GM23338 (cell line): ENCODE results near the gene TRPM3. TPM values are rescaled to one million over a fixed set of nuclear protein-coding genes. Genes with fewer than 3 reads are reported as not detected.

Experiments used
- ATAC-seq: fragments of 200-7000 bp; cut with Tn5 transposase; 3 replicates; pipeline ENCODE4 v1.9.1; 2020
- DNase-seq: peaks from one replicate; pipeline ENCODE4 v3.0.0-alpha.2; 2015; ENCODE audit warnings: low spot score
- H2AFZ ChIP-seq: fragments of 200-600 bp; sonication (generic); 2 replicates; pipeline ENCODE4 v1.8.0; 2016; ENCODE audit warnings: antibody characterized with exemption, mild to moderate bottlenecking, moderate library complexity
- H3F3A ChIP-seq: fragments of 200-600 bp; sonication (generic); replicated peaks from 2 replicates; pipeline ENCODE4 v1.8.0; 2017; ENCODE audit warnings: antibody characterized with exemption, mixed run types, low read depth
- H3K27ac ChIP-seq: fragments of 200-600 bp; sonication (generic); 2 replicates; pipeline ENCODE4 v1.6.1; 2016; ENCODE audit warnings: low read depth
- H3K27me3 ChIP-seq: fragments of 200-600 bp; sonication (generic); 2 replicates; pipeline ENCODE4 v1.8.0; 2016; ENCODE audit warnings: mild to moderate bottlenecking, mixed run types, moderate library complexity; ENCODE audit not compliant: insufficient read depth
- H3K36me3 ChIP-seq: fragments of 200-600 bp; sonication (generic); 2 replicates; pipeline ENCODE4 v1.8.0; 2016; ENCODE audit warnings: mild to moderate bottlenecking; ENCODE audit not compliant: insufficient read depth
- H3K4me1 ChIP-seq: fragments of 200-600 bp; sonication (generic); 2 replicates; pipeline ENCODE4 v1.8.0; 2016; ENCODE audit warnings: mild to moderate bottlenecking, moderate library complexity; ENCODE audit not compliant: insufficient read depth
- H3K4me2 ChIP-seq: fragments of 200-600 bp; sonication (generic); 2 replicates; pipeline ENCODE4 v1.7.1; 2017; ENCODE audit warnings: mixed run types
- H3K4me3 ChIP-seq: fragments of 200-600 bp; sonication (generic); 2 replicates; pipeline ENCODE4 v1.6.1; 2016; ENCODE audit warnings: mixed run types
- H3K79me2 ChIP-seq: fragments of 200-600 bp; sonication (generic); replicated peaks from 2 replicates; pipeline ENCODE4 v1.8.0; 2017; ENCODE audit warnings: mild to moderate bottlenecking; ENCODE audit not compliant: insufficient read depth
- H3K9me2 ChIP-seq: fragments of 200-600 bp; sonication (generic); 2 replicates; pipeline ENCODE4 v1.8.0; 2017; ENCODE audit not compliant: insufficient read depth
- H4K20me1 ChIP-seq: fragments of 200-600 bp; sonication (generic); replicated peaks from 2 replicates; pipeline ENCODE4 v1.8.0; 2017; ENCODE audit warnings: mild to moderate bottlenecking; ENCODE audit not compliant: insufficient read depth
- H3K27ac Mint-ChIP-seq: 2 replicates; pipeline ENCODE4 v1.8.0; 2020; ENCODE audit warnings: inconsistent platforms, mild to moderate bottlenecking, moderate library complexity, mixed read lengths
- H3K27me3 Mint-ChIP-seq: 3 replicates; pipeline ENCODE4 v1.8.0; 2022; ENCODE audit warnings: low read depth, mild to moderate bottlenecking, moderate library complexity, mixed read lengths, inconsistent platforms; ENCODE audit not compliant: insufficient read depth, poor library complexity
- H3K36me3 Mint-ChIP-seq: 3 replicates; pipeline ENCODE4 v1.8.0; 2021; ENCODE audit warnings: low read depth, mild to moderate bottlenecking, inconsistent platforms, moderate library complexity, mixed read lengths
- H3K4me1 Mint-ChIP-seq: 3 replicates; pipeline ENCODE4 v1.8.0; 2020; ENCODE audit warnings: mild to moderate bottlenecking, inconsistent platforms, mixed read lengths
- H3K4me3 Mint-ChIP-seq: 3 replicates; pipeline ENCODE4 v1.8.0; 2021; ENCODE audit warnings: moderate library complexity, mild to moderate bottlenecking, inconsistent platforms, mixed read lengths
- H3K9me3 Mint-ChIP-seq: 3 replicates; pipeline ENCODE4 v1.8.0; 2020; ENCODE audit warnings: moderate library complexity, mild to moderate bottlenecking, inconsistent platforms, mixed read lengths
- CREB1 ChIP-seq: fragments of 250-450 bp; sonication (Bioruptor Pico); IDR thresholded peaks from 2 replicates; pipeline ENCODE4 v1.5.0; 2020; ENCODE audit warnings: low read depth, mild to moderate bottlenecking, moderate library complexity
- EZH2 ChIP-seq: fragments of 200-600 bp; sonication (generic); IDR thresholded peaks from one replicate; pipeline ENCODE4 v1.8.0; 2017; ENCODE audit warnings: antibody characterized with exemption, mild to moderate bottlenecking, low read depth; ENCODE audit not compliant: unreplicated experiment
- EZH2phosphoT487 ChIP-seq: fragments of 200-600 bp; sonication (generic); IDR thresholded peaks from one replicate; pipeline ENCODE4 v1.8.1; 2018; ENCODE audit warnings: antibody characterized with exemption; ENCODE audit not compliant: unreplicated experiment
- JUNB ChIP-seq: IDR thresholded peaks from one replicate; pipeline ENCODE4 v1.6.1; 2016; ENCODE audit warnings: antibody characterized with exemption; ENCODE audit not compliant: unreplicated experiment
- NANOG ChIP-seq: IDR thresholded peaks from 2 replicates; pipeline ENCODE4 v1.6.1; 2016; ENCODE audit warnings: antibody characterized with exemption, borderline replicate concordance
- POLR2AphosphoS5 ChIP-seq: IDR thresholded peaks from 2 replicates; pipeline ENCODE4 v1.6.1; 2016; ENCODE audit warnings: antibody characterized with exemption, low read depth
- STAT1 ChIP-seq: IDR thresholded peaks from one replicate; pipeline ENCODE4 v1.6.1; 2016; ENCODE audit warnings: antibody characterized with exemption; ENCODE audit not compliant: unreplicated experiment
- ZNF114 ChIP-seq: fragments of 250-450 bp; sonication (Bioruptor Pico); IDR thresholded peaks from 2 replicates; pipeline ENCODE4 v1.5.0; 2020; ENCODE audit warnings: mild to moderate bottlenecking, moderate library complexity
- ZNF331 ChIP-seq: fragments of 250-450 bp; sonication (Bioruptor Pico); IDR thresholded peaks from 2 replicates; pipeline ENCODE4 v1.5.0; 2020; ENCODE audit warnings: low read depth, mild to moderate bottlenecking, moderate library complexity
- polyA plus RNA-seq: library from polyadenylated mRNA; unstranded; fragments of >200 nt; fragmentation: Nextera tagmentation; extraction: Ambion mirVana; gene quantifications from 2 replicates; pipeline ENCODE4 v1.2.1, GENCODE V29; 2016
- total RNA-seq: library from RNA; depleted of rRNA; stranded (reverse); fragments of >200 nt; shearing (Covaris generic); gene quantifications from 2 replicates; pipeline ENCODE4 v1.2.3, GENCODE V29; 2014
- TF ChIP-seq, protein P1 (sequence below): IDR thresholded peaks from 2 replicates; pipeline ENCODE4 v1.6.1; 2016; ENCODE audit warnings: antibody characterized with exemption
- TF ChIP-seq, protein P2 (sequence below): fragments of 250-450 bp; sonication (Bioruptor Pico); IDR thresholded peaks from 2 replicates; pipeline ENCODE4 v1.5.0; 2020; ENCODE audit warnings: mild to moderate bottlenecking, moderate library complexity
- TF ChIP-seq, protein P3 (sequence below), 2 experiments: fragments of 200-600 bp in 1 of 2; sonication (generic) in 1 of 2; conservative IDR thresholded peaks; 2 replicates each; pipeline versions ENCODE4 v1.5.1 to v1.6.1; 2016 to 2017; ENCODE audit warnings: antibody characterized with exemption in 2 of 2, low read depth in 2 of 2, mild to moderate bottlenecking in 2 of 2, moderate library complexity in 1 of 2
- TF ChIP-seq, protein P4 (sequence below): IDR thresholded peaks from one replicate; pipeline ENCODE4 v1.6.1; 2018; ENCODE audit warnings: antibody characterized with exemption; ENCODE audit not compliant: unreplicated experiment

Gene TRPM3
- total and polyA plus RNA-seq, 2 experiments from 2014 or later: 2.8 to 8.2 TPM

DNA sequence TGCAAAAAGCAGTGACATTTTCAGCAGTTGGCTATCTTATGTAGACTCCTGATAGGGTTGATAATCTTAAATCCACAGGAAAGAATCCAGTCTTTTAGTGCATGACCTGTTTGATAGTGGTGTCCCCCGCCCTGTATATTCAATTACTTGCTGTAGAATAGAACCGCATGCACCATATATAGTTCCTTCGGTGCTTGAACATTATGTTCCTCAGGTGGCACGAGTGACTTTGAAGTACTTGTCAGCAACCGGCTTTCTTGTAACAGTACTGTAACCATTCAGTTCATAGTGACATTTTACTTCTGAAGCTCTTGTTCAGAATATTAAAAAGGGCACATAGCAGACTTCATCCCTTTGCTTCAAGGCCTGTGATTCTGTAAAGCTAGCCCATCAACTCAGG lies 543.8 kb downstream of the TRPM3 start:
- Histone ChIP-seq H3K4me2 (no peak overlapping the region), H4K20me1 (no peaks in the 10 kb centered on the region), H3K4me1 (peaks cover 4% of the 10 kb centered on the region; the same call in 1 of the 2 replicates), H2AFZ (no peak overlapping the region), H3F3A (no peaks in the 10 kb centered on the region), H3K79me2 (no peaks in the 10 kb centered on the region), H3K27me3 (no peaks in the 10 kb centered on the region), H3K27ac (no peak overlapping the region), H3K36me3 (no peaks in the 10 kb centered on the region), H3K9me2 (0 out of 2 replicates have a peak, but pooled peaks cover 3% of the 10 kb centered on the region), H3K4me3 (no peak overlapping the region)
- TF ChIP-seq ZNF331 (CRISPR knock-in tag) (no peak), JUNB (no peak), NANOG (no peak), ZNF114 (CRISPR knock-in tag) (no peak), EZH2phosphoT487 (no peak), EZH2 (no peak), POLR2AphosphoS5 (no peak), STAT1 (no peak), CREB1 (CRISPR knock-in tag) (no peak)
- TF ChIP-seq, protein P1, sequence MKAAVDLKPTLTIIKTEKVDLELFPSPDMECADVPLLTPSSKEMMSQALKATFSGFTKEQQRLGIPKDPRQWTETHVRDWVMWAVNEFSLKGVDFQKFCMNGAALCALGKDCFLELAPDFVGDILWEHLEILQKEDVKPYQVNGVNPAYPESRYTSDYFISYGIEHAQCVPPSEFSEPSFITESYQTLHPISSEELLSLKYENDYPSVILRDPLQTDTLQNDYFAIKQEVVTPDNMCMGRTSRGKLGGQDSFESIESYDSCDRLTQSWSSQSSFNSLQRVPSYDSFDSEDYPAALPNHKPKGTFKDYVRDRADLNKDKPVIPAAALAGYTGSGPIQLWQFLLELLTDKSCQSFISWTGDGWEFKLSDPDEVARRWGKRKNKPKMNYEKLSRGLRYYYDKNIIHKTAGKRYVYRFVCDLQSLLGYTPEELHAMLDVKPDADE: no peak
- TF ChIP-seq, protein P2, sequence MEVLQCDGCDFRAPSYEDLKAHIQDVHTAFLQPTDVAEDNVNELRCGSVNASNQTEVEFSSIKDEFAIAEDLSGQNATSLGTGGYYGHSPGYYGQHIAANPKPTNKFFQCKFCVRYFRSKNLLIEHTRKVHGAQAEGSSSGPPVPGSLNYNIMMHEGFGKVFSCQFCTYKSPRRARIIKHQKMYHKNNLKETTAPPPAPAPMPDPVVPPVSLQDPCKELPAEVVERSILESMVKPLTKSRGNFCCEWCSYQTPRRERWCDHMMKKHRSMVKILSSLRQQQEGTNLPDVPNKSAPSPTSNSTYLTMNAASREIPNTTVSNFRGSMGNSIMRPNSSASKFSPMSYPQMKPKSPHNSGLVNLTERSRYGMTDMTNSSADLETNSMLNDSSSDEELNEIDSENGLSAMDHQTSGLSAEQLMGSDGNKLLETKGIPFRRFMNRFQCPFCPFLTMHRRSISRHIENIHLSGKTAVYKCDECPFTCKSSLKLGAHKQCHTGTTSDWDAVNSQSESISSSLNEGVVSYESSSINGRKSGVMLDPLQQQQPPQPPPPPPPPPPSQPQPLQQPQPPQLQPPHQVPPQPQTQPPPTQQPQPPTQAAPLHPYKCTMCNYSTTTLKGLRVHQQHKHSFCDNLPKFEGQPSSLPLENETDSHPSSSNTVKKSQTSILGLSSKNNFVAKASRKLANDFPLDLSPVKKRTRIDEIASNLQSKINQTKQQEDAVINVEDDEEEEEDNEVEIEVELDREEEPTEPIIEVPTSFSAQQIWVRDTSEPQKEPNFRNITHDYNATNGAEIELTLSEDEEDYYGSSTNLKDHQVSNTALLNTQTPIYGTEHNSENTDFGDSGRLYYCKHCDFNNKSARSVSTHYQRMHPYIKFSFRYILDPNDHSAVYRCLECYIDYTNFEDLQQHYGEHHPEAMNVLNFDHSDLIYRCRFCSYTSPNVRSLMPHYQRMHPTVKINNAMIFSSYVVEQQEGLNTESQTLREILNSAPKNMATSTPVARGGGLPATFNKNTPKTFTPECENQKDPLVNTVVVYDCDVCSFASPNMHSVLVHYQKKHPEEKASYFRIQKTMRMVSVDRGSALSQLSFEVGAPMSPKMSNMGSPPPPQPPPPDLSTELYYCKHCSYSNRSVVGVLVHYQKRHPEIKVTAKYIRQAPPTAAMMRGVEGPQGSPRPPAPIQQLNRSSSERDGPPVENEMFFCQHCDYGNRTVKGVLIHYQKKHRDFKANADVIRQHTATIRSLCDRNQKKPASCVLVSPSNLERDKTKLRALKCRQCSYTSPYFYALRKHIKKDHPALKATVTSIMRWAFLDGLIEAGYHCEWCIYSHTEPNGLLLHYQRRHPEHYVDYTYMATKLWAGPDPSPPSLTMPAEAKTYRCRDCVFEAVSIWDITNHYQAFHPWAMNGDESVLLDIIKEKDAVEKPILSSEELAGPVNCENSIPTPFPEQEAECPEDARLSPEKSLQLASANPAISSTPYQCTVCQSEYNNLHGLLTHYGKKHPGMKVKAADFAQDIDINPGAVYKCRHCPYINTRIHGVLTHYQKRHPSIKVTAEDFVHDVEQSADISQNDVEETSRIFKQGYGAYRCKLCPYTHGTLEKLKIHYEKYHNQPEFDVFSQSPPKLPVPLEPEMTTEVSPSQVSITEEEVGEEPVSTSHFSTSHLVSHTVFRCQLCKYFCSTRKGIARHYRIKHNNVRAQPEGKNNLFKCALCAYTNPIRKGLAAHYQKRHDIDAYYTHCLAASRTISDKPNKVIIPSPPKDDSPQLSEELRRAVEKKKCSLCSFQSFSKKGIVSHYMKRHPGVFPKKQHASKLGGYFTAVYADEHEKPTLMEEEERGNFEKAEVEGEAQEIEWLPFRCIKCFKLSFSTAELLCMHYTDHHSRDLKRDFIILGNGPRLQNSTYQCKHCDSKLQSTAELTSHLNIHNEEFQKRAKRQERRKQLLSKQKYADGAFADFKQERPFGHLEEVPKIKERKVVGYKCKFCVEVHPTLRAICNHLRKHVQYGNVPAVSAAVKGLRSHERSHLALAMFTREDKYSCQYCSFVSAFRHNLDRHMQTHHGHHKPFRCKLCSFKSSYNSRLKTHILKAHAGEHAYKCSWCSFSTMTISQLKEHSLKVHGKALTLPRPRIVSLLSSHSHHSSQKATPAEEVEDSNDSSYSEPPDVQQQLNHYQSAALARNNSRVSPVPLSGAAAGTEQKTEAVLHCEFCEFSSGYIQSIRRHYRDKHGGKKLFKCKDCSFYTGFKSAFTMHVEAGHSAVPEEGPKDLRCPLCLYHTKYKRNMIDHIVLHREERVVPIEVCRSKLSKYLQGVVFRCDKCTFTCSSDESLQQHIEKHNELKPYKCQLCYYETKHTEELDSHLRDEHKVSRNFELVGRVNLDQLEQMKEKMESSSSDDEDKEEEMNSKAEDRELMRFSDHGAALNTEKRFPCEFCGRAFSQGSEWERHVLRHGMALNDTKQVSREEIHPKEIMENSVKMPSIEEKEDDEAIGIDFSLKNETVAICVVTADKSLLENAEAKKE (CRISPR knock-in tag): no peak
- TF ChIP-seq, protein P3, sequence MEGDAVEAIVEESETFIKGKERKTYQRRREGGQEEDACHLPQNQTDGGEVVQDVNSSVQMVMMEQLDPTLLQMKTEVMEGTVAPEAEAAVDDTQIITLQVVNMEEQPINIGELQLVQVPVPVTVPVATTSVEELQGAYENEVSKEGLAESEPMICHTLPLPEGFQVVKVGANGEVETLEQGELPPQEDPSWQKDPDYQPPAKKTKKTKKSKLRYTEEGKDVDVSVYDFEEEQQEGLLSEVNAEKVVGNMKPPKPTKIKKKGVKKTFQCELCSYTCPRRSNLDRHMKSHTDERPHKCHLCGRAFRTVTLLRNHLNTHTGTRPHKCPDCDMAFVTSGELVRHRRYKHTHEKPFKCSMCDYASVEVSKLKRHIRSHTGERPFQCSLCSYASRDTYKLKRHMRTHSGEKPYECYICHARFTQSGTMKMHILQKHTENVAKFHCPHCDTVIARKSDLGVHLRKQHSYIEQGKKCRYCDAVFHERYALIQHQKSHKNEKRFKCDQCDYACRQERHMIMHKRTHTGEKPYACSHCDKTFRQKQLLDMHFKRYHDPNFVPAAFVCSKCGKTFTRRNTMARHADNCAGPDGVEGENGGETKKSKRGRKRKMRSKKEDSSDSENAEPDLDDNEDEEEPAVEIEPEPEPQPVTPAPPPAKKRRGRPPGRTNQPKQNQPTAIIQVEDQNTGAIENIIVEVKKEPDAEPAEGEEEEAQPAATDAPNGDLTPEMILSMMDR (conservative IDR thresholded peaks at IDR 0.05; ENCODE audit: low read depth in 2 of 2): no peak
- TF ChIP-seq, protein P4, sequence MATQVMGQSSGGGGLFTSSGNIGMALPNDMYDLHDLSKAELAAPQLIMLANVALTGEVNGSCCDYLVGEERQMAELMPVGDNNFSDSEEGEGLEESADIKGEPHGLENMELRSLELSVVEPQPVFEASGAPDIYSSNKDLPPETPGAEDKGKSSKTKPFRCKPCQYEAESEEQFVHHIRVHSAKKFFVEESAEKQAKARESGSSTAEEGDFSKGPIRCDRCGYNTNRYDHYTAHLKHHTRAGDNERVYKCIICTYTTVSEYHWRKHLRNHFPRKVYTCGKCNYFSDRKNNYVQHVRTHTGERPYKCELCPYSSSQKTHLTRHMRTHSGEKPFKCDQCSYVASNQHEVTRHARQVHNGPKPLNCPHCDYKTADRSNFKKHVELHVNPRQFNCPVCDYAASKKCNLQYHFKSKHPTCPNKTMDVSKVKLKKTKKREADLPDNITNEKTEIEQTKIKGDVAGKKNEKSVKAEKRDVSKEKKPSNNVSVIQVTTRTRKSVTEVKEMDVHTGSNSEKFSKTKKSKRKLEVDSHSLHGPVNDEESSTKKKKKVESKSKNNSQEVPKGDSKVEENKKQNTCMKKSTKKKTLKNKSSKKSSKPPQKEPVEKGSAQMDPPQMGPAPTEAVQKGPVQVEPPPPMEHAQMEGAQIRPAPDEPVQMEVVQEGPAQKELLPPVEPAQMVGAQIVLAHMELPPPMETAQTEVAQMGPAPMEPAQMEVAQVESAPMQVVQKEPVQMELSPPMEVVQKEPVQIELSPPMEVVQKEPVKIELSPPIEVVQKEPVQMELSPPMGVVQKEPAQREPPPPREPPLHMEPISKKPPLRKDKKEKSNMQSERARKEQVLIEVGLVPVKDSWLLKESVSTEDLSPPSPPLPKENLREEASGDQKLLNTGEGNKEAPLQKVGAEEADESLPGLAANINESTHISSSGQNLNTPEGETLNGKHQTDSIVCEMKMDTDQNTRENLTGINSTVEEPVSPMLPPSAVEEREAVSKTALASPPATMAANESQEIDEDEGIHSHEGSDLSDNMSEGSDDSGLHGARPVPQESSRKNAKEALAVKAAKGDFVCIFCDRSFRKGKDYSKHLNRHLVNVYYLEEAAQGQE: no peak
- ATAC-seq (no peak), DNase-seq (no peak)
- Mint-ChIP-seq H3K4me3 (no peak overlapping the region), H3K9me3 (no peaks in the 10 kb centered on the region), H3K27ac (no peak overlapping the region), H3K36me3 (no peaks in the 10 kb centered on the region), H3K27me3 (peaks cover 8% of the 10 kb centered on the region), H3K4me1 (peaks cover 19% of the 10 kb centered on the region)
